BE2C (cell line): ENCODE measurements around the gene IMPA2.

Experiments used
- DNase-seq: peaks from one replicate; pipeline ENCODE4 v3.0.0-alpha.2; 2020
- H3K27me3 ChIP-seq: fragments of 250-450 bp; sonication (Bioruptor Pico); 2 replicates; pipeline ENCODE4 v1.5.1; 2020; ENCODE audit warnings: mild to moderate bottlenecking
- H3K36me3 ChIP-seq: fragments of 250-450 bp; sonication (Bioruptor Pico); 2 replicates; pipeline ENCODE4 v1.5.1; 2020; ENCODE audit warnings: mild to moderate bottlenecking
- H3K4me1 ChIP-seq: fragments of 250-450 bp; sonication (Bioruptor Pico); 2 replicates; pipeline ENCODE4 v1.5.1; 2020
- H3K4me3 ChIP-seq: 2 replicates; pipeline ENCODE4 v1.5.1; 2011; ENCODE audit warnings: low read depth, low read length
- H3K9me3 ChIP-seq: fragments of 250-450 bp; sonication (Bioruptor Pico); 2 replicates; pipeline ENCODE4 v1.5.1; 2020
- TF ChIP-seq, protein P1 (sequence below): IDR thresholded peaks from 2 replicates; pipeline ENCODE4 v1.5.1; 2012; ENCODE audit warnings: mild to moderate bottlenecking, low read depth, low read length

Gene IMPA2

DNA sequence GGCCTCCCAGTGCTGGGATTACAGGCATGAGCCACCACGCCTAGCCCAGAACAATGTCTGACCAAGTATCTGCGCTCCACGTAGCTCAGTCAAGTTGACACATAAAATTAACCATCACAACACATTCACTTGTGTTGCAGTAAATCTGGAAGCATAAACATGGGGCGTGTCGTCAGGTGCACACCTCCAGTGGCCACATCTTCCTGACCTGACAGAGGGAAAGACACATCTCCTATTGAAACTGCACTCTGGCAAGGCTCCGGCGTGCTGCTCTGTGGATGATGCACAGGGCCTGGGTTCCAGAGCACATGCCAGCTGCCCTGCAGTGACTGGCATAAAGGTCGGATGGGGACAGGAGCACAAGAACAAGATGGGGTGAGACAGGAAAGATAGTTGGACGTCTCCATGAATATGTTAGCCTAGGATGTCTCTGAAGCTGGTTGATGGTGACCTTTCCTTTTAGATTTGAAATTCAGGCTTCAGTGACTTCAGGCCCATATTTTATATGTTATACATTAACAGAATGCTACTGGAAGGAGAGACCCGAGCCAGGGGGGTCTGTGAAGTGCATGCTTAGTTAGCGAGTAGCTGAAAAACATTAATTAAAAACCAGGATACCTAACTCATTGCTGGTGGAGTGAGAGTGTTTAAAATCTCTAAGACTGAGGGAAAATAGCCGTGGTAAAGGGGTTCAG is 10.9 kb downstream of the IMPA2 start:
- TF ChIP-seq, protein P1, sequence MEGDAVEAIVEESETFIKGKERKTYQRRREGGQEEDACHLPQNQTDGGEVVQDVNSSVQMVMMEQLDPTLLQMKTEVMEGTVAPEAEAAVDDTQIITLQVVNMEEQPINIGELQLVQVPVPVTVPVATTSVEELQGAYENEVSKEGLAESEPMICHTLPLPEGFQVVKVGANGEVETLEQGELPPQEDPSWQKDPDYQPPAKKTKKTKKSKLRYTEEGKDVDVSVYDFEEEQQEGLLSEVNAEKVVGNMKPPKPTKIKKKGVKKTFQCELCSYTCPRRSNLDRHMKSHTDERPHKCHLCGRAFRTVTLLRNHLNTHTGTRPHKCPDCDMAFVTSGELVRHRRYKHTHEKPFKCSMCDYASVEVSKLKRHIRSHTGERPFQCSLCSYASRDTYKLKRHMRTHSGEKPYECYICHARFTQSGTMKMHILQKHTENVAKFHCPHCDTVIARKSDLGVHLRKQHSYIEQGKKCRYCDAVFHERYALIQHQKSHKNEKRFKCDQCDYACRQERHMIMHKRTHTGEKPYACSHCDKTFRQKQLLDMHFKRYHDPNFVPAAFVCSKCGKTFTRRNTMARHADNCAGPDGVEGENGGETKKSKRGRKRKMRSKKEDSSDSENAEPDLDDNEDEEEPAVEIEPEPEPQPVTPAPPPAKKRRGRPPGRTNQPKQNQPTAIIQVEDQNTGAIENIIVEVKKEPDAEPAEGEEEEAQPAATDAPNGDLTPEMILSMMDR, result no peak
- no peaks in the 10 kb centered on the region for H3K36me3 ChIP-seq
- no peak overlapping the region for H3K4me3 ChIP-seq
- no peaks in the 10 kb centered on the region for H3K9me3 ChIP-seq
- no peak for DNase-seq
- H3K27me3 ChIP-seq, result no peaks in the 10 kb centered on the region
- no peaks in the 10 kb centered on the region for H3K4me1 ChIP-seq

GRCh38 chr18:11993264-11993916 is 12.1 kb downstream of the IMPA2 start:
- TF ChIP-seq, protein P1, result no peak
- DNase-seq, result no peak
- Histone ChIP-seq H3K27me3 (no peaks in the 10 kb centered on the region), H3K4me3 (no peak overlapping the region), H3K9me3 (no peaks in the 10 kb centered on the region), H3K4me1 (no peaks in the 10 kb centered on the region), H3K36me3 (no peaks in the 10 kb centered on the region)

GRCh38 chr18:11994336-11994702 is 13.0 kb downstream of the IMPA2 start:
- TF ChIP-seq, protein P1, result no peak
- H3K4me1 ChIP-seq, result no peaks in the 10 kb centered on the region
- H3K27me3 ChIP-seq, result no peaks in the 10 kb centered on the region
- H3K9me3 ChIP-seq, result no peaks in the 10 kb centered on the region
- no peak overlapping the region for H3K4me3 ChIP-seq
- no peak for DNase-seq
- H3K36me3 ChIP-seq, result no peaks in the 10 kb centered on the region

DNA sequence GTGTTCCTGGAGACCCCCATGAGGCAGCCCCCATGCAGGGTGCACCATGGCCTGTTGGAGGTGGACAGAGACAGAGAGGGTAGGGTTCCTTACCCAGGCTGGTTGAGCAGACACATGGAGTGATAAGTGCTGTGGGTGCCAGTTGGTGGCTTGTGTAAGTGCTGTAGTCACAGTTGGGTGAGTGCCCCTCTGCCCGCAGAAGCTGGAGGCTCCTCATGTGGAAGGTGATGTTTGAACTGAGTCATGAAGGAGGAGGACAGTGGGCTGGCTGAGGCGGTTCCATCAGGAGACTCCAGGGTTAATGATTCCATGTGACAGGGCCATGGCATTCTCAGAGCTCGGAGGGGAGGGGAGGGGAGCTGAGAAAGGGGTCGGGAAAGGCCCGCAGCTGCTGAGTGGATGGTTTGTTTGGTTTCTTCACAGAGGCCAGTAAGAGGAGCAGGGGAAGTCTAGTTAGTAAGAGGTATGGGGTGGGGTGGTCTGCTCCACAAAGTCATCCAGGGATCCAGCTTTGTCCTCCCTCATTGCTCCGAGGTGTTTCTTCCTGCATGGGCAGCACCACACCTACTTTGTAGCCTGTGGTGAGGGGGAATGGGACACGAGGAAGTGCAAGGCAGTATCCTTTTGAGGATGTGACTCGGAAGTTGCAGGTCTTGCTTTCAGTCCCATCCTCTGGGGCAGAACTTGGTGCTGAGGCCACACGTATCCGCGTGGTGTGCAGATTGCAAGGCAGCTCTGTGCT is 13.6 kb downstream of the IMPA2 start:
- no peaks in the 10 kb centered on the region for H3K36me3 ChIP-seq
- H3K4me1 ChIP-seq, result no peaks in the 10 kb centered on the region
- H3K4me3 ChIP-seq, result no peak overlapping the region
- no peak for DNase-seq
- TF ChIP-seq, protein P1, result no peak
- H3K9me3 ChIP-seq, result no peaks in the 10 kb centered on the region
- no peaks in the 10 kb centered on the region for H3K27me3 ChIP-seq

DNA sequence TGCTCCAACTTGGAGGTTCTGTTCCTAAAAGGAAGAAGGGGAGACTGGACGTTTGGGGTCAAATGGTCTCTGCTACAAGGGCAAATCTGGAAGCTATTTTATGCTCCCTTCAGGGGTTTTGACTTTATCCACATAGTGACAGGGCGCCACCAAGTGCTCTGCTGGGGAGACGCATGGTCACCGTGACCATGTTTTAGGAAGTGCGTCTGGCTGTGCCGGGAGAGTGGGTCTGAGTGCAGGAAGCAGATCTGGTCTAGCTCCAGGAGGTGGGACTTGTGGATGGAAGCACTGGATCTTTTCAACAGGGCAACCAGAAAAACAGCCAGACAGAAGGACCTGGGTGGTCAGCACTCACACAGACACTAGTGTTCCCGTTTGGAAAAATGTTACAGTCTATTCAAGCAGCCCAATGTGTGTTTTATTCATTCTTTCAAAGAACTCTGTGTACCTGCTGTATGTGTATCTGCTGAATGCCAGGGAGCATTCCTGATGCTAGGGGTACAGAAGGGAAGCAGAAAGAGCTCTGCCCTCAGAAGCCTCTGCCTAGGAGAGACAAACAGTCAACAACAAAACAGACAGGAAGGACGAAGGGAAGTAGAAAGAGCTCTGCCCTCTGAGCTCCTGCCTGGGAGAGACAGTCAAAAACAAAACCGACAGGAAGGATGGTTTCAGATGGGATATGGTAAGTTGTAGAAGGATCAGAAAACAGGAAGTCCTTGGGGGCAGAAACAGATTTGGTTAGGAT is 14.3 kb downstream of the IMPA2 start:
- H3K4me3 ChIP-seq, result no peak overlapping the region
- no peaks in the 10 kb centered on the region for H3K36me3 ChIP-seq
- TF ChIP-seq, protein P1, result peak; percentile 71
- peak; percentile 66 for DNase-seq
- no peaks in the 10 kb centered on the region for H3K4me1 ChIP-seq
- H3K9me3 ChIP-seq, result no peaks in the 10 kb centered on the region
- no peaks in the 10 kb centered on the region for H3K27me3 ChIP-seq
